ENCODE measurements around the gene METTL15. TPM values are rescaled to one million over a fixed set of nuclear protein-coding genes. Genes with fewer than 3 reads are reported as not detected.

The METTL15 gene, protein sequence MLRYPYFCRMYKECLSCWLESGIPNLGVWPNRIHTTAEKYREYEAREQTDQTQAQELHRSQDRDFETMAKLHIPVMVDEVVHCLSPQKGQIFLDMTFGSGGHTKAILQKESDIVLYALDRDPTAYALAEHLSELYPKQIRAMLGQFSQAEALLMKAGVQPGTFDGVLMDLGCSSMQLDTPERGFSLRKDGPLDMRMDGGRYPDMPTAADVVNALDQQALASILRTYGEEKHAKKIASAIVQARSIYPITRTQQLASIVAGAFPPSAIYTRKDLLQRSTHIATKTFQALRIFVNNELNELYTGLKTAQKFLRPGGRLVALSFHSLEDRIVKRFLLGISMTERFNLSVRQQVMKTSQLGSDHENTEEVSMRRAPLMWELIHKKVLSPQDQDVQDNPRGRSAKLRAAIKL
- 10.3 to 12.8 TPM (median 10.3 TPM) in 3 replicates for total RNA-seq
- long read RNA-seq, full-length matches to known transcripts, result 5 of 24 reads
- long read RNA-seq, partial matches to known transcripts, result 15 of 24 reads
- long read RNA-seq, other reads (novel, unspliced or antisense), result 4 of 24 reads

DNA sequence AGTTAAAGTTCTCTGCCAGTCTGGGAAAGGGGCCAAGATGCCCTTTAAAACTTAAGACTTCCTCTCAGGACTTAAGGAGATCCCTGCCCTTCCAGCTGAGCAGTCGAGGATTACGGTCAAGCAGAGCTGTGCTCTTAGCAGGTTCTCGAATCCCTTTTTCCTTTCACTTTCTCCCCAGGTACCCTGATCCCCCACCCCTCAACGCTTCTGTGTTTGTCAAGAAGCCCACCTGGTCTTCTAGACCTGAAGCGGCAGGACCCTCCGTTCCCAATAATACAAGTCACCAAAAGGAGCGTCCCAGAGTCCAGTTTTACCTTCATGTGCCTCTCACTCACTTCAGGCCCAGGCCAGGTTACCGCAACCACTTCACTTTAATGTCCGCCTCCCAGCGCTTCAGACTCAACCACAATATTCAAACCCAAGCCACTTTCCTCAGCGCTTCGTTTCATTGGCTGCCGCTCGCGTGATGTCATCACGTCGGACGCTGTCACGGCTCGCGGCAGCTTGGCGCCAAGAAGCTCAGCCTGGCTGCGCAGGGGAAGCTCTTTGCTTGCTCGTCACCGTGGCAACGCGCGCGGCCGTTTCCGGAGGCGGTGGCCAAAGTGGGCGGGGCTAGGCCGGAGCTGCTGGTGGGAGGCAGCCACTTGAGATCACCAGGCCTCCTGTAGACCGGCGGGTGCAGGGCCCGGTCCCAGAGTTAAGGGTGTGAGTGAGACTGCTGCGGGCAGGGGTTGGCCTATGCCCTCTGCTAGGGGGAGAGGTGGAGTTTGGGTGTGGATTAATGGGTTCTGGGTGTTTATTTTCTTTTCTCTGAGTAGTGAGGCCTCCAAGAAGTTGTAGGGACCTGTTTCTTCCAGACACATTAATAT is at the start of gene METTL15, which contains the start of gene KIF18A:
TSS of gene METTL15 (plus strand) at position 639 of the 869 bp plus-strand sequence. CDS start 4,947 bp downstream, outside the sequence.
TSS of gene KIF18A (minus strand) at position 407 of the 869 bp plus-strand sequence. CDS start 10,209 bp downstream, outside the sequence.
- peaks cover 52% of the 10 kb centered on the region for H3K4me1 Mint-ChIP-seq (ENCODE audit: low read depth)
- H3K27me3 Mint-ChIP-seq (ENCODE audit: low read depth), result no peaks in the 10 kb centered on the region
- peak within 1 kb of the TSS; percentile 99 for H3K27ac Mint-ChIP-seq (ENCODE audit: unreplicated experiment)
- H3K9me3 Mint-ChIP-seq (ENCODE audit: low read depth), result no peaks in the 10 kb centered on the region
- peak within 1 kb of the TSS; percentile 95 for H3K4me3 Mint-ChIP-seq (ENCODE audit: unreplicated experiment)
- H3K36me3 Mint-ChIP-seq (ENCODE audit: low read depth), result no peaks in the 10 kb centered on the region
- TF ChIP-seq, protein P1, sequence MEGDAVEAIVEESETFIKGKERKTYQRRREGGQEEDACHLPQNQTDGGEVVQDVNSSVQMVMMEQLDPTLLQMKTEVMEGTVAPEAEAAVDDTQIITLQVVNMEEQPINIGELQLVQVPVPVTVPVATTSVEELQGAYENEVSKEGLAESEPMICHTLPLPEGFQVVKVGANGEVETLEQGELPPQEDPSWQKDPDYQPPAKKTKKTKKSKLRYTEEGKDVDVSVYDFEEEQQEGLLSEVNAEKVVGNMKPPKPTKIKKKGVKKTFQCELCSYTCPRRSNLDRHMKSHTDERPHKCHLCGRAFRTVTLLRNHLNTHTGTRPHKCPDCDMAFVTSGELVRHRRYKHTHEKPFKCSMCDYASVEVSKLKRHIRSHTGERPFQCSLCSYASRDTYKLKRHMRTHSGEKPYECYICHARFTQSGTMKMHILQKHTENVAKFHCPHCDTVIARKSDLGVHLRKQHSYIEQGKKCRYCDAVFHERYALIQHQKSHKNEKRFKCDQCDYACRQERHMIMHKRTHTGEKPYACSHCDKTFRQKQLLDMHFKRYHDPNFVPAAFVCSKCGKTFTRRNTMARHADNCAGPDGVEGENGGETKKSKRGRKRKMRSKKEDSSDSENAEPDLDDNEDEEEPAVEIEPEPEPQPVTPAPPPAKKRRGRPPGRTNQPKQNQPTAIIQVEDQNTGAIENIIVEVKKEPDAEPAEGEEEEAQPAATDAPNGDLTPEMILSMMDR (IDR thresholded peaks at IDR 0.05), result peak; percentile 14
- peak; percentile 100 for DNase-seq (ENCODE audit: low spot score)

DNA sequence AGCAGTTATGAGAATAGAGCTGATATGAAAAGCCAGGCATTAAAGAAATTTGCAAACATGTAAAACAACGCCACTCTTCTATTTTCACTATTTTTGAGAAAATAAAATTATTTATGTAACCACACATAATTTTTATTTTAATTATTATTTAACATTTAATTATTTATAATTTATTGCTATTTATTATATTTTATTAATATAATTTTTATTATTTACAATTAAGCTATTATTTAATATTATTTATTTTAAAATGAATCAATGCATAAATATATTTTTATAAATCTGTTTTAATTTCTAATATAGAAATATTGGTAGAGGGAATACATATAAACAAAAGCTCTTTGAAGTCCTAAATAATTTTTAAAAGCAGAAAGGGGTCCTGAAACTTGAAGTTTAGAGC is 36.9 kb upstream of the METTL15 start:
- no peaks in the 10 kb centered on the region for H3K9me3 Mint-ChIP-seq (ENCODE audit: low read depth)
- no peaks in the 10 kb centered on the region for H3K27me3 Mint-ChIP-seq (ENCODE audit: low read depth)
- TF ChIP-seq, protein P1 (IDR thresholded peaks at IDR 0.05), result no peak
- no peak overlapping the region for H3K4me3 Mint-ChIP-seq (ENCODE audit: unreplicated experiment)
- no peaks in the 10 kb centered on the region for H3K36me3 Mint-ChIP-seq (ENCODE audit: low read depth)
- peaks cover 15% of the 10 kb centered on the region for H3K4me1 Mint-ChIP-seq (ENCODE audit: low read depth)
- no peak for DNase-seq (ENCODE audit: low spot score)
- no peak overlapping the region for H3K27ac Mint-ChIP-seq (ENCODE audit: unreplicated experiment)

DNA sequence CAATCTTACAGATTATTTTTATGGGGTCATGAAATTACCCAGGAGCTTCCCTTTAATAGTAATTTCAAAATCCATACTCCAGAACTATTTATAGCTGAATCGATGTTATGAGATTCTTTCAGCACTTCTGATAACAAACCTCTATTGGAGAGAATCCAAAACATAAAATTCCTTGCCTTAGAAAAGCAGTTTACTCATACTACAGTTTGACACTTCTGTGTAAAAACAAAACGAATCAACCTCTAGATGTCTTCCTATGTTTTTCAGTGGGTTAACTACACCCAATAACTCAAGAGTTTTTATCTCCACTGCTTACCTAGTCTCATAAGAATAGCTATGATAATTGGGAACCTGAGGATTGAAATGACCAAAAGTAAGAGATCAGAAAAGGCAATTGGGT is 35.9 kb upstream of the METTL15 start:
- H3K4me1 Mint-ChIP-seq (ENCODE audit: low read depth), result peaks cover 15% of the 10 kb centered on the region
- H3K27ac Mint-ChIP-seq (ENCODE audit: unreplicated experiment), result no peak overlapping the region

DNA sequence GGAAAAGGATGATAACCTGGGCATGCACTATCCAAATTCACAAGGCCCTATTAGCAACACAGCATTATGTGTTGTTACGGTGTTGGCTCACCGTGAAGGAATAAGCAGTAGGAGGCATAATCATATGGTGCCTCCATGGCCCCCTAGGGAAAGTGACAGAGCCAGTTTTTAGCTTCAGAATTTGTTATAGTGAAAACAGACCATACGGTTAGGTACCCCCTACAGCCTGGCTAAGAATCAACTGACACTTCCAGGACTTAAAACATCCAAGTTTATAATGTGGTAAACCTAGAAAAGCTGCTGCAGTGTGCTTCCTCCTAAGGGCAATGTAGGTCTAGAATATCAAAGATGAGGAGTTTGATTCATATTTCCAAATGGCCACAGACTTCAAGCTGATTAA is 30.7 kb upstream of the METTL15 start:
- Mint-ChIP-seq H3K36me3 (ENCODE audit: low read depth) (no peaks in the 10 kb centered on the region), H3K4me1 (ENCODE audit: low read depth) (peaks cover 7% of the 10 kb centered on the region), H3K9me3 (ENCODE audit: low read depth) (no peaks in the 10 kb centered on the region), H3K27ac (ENCODE audit: unreplicated experiment) (no peak overlapping the region), H3K4me3 (ENCODE audit: unreplicated experiment) (no peak overlapping the region), H3K27me3 (ENCODE audit: low read depth) (no peaks in the 10 kb centered on the region)
- TF ChIP-seq, protein P1 (IDR thresholded peaks at IDR 0.05), result no peak
- DNase-seq (ENCODE audit: low spot score), result no peak

More for the DNA sequence above, 35.9 kb upstream of the METTL15 start:
- no peaks in the 10 kb centered on the region for H3K9me3 Mint-ChIP-seq (ENCODE audit: low read depth)
- no peak overlapping the region for H3K4me3 Mint-ChIP-seq (ENCODE audit: unreplicated experiment)
- no peaks in the 10 kb centered on the region for H3K36me3 Mint-ChIP-seq (ENCODE audit: low read depth)
- TF ChIP-seq, protein P1 (IDR thresholded peaks at IDR 0.05), result no peak
- H3K27me3 Mint-ChIP-seq (ENCODE audit: low read depth), result no peaks in the 10 kb centered on the region
- no peak for DNase-seq (ENCODE audit: low spot score)

DNA sequence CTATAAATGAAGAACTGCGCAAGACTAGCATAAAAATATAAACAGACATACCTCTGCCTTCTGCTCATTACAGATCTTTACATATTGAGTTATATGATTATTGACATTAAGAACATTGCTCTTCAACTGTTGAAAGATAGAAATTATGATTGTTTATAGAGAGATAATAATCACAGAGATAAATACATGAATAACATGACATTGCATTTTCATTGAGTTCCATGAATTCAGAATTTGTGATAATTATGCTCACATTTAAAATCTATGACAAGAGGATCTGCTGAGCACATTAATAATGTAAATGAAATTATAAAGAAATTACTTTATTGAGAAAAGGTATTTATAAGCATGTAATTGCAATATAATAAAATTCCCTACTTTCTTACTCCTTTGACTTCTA is 25.1 kb upstream of the METTL15 start:
- Mint-ChIP-seq H3K4me1 (ENCODE audit: low read depth) (peaks cover 11% of the 10 kb centered on the region), H3K27ac (ENCODE audit: unreplicated experiment) (no peak overlapping the region), H3K27me3 (ENCODE audit: low read depth) (no peaks in the 10 kb centered on the region), H3K36me3 (ENCODE audit: low read depth) (no peaks in the 10 kb centered on the region), H3K4me3 (ENCODE audit: unreplicated experiment) (no peak overlapping the region), H3K9me3 (ENCODE audit: low read depth) (no peaks in the 10 kb centered on the region)
- TF ChIP-seq, protein P1 (IDR thresholded peaks at IDR 0.05), result no peak
- DNase-seq (ENCODE audit: low spot score), result no peak
